Measurements from ENCODE around the gene RHBDD2.
A peak's percentile ranks its signal among the peaks of the same experiment; 100 is the strongest.
"Not testable (repeated sequence)": the region's sequence is repeated elsewhere in the genome, so short reads cannot be mapped to it uniquely, and the experiment has no call there.

RHBDD2 gene

DNA sequence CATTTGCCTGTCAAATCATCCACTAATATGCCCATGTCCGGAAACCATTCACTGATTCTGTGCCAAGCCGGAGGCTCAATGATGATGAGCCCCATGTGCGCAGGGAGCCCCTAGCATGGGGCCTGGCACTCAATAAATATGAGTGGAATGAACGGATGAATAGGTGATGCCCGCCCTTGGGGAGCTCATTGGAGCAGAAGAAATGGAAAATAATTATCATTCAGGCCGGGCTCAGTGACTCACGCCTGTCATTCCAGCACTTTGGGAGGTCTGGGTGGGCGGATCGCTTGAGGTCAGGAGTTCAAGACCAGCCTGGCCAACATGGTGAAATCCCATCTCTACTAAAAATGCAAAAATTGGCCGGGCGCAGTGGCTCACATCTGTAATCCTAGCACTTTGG, 11.0 kb downstream of the RHBDD2 start:
- no peak for DNase-seq

DNA sequence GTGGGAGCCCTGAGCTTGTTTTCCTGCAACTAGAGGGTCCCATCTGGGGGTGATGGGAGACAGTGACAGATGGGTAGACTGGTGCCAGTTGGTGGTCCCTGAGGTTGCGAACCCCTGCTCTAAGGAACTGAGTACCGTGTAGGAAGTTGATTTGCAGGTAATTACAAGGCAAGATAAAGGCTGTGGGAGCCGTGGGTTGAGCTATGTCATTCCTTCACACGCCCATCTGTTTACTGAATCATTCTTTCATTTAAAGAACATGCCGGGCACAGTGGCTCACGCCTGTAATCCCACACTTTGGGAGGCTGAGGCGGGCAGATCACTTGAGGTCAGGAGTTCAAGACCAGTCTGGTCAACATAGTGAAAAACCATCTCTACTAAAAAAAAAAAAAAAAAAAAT, 12.4 kb downstream of the RHBDD2 start:
- DNase-seq: not testable (repeated sequence)

- no peak for DNase-seq
Observed at GRCh38 chr7:75891815-75892411, 13.1 kb downstream of the RHBDD2 start.

- no peak for DNase-seq
Observed at GRCh38 chr7:75892634-75893272, 13.9 kb downstream of the RHBDD2 start.

- no peak for DNase-seq
Observed at GRCh38 chr7:75896803-75897327, 18.0 kb downstream of the RHBDD2 start.

GRCh38 chr7:75900617-75901315, 21.9 kb downstream of the RHBDD2 start:
- no peak for DNase-seq

DNA sequence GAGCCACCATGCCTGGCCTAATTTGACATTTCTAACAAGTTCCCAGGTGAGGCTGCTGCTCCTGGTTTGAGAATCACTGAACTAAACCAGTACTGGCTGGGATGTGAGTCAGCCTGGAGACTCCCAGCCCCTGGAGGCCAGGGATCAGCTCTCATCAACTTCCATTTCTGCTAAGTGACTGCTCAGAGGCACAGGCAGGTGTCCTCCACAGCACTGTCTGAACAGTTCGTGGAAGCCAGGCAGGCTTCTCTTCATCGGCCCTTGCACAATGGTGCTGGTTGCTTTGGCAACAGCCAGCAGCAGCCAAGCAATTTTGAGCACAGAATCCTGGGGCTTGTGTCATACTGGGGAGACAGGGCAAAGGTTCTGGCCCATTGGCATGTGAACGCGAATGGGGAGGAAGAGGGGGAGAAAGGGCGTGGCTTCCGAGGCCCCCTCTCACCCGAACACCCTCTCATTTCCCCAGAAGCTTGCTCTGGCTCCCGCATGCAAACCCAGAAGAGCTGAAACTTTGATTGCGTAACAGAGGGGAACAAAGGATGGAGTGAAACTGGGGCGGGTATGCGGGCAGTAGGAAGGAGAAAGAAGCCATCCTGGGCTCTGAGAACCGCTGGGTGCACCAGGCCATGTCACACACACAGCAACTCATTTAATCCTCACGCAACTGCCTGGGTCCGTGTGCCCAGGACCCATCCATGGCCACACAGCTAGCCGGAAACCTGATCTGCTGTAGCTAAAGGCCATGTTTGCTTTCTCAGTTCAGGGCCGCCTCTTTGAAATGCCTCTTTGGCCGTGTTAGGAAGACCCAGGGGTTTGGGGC, 27.2 kb downstream of the RHBDD2 start:
- peak; percentile 89 for DNase-seq

- DNase-seq: no peak
Observed at GRCh38 chr7:75906991-75907667, 28.3 kb downstream of the RHBDD2 start.

- DNase-seq: not testable (repeated sequence)
Observed at GRCh38 chr7:75907668-75908039, 28.8 kb downstream of the RHBDD2 start.

GRCh38 chr7:75909521-75910132, 30.8 kb downstream of the RHBDD2 start:
- DNase-seq: no peak

DNA sequence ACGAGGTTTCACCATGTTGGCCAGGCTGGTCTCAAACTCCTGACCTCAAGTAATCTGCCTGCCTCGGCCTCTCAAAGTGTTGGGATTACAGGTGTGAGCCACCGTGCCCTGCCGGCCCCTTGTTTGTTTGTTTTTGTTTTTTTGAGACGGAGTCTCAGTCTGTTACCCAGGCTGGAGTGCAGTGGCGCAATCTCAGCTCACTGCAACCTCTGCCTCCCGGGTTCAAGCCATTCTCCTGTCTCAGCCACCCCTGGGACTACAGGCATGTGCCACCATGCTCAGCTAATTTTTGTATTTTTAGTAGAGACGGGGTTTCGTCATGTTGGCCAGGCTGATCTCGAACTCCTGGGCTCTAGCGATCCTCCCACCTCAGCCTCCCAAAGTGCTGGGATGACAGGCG, 32.4 kb downstream of the RHBDD2 start:
- not testable (repeated sequence) for DNase-seq

- DNase-seq: no peak
Observed at GRCh38 chr7:75913437-75913836, 34.6 kb downstream of the RHBDD2 start.

DNA sequence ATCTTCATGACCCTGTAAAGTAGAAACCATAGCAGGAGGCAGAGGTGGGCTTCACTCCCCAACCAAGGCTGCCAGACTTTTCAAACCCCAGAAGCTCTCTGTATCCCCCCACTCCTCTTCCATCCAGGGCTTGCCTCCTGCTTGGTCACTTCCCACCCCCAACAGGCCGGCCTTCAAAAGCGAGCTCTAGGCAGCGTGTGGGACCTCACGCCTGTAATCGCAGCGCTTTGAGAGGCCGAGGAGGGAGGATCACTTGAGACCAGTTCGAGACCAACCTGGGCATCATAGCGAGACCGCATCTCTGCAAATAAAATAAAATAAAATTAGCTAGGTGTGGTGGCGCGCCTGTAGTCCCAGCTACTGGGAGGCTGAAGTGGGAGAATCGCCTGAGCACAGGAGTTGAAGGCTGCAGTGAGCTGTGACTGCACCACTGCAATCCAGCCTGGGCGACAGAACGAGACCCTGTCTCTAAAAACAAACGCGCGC, 35.4 kb downstream of the RHBDD2 start:
- no peak for DNase-seq

DNA sequence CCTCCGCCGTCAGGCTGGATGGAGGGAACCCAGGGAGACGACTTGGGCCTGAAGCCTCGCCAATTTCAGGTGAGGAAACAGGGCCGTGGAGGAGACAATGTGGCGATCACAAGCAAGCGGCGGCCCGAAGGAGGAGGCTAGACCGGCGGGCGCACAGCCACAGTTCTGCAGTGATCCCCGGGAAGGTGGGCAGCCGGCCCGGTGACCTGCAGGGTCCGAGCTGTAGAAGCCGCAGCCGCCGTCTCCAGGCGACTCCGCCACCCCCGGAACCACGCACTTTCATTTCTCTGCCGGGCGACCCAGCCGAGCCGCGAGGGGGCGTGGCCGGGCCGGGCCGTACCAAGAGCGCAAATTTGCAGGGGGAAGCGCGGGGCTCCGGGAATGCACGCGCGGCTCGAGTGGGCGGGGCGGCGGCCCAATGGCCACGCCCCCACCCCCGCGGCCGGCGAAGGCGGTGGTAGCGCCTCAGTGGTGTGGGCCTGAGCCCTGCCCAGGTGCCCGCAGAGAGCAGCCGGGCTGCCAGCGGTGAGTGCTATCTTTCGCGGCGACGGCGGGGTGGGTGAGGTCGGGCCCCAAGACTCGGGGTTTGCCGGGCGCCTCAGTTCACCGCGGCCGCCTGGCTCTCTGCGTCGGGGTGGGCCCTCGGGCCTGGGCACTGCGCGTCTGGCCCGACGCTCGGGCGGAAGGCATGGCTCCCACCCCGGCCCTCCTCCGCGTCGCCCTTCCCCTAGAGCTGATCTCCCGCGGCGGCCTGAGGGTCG, 36.0 kb downstream of the RHBDD2 start, which contains the start of gene POR:
Gene POR (plus strand): TSS at position 501 of the 761 bp plus-strand sequence. CDS start 38,847 bp downstream, outside the sequence.
- DNase-seq: peak; percentile 81

GRCh38 chr7:75915416-75916156, 36.8 kb downstream of the RHBDD2 start:
- DNase-seq: no peak

DNA sequence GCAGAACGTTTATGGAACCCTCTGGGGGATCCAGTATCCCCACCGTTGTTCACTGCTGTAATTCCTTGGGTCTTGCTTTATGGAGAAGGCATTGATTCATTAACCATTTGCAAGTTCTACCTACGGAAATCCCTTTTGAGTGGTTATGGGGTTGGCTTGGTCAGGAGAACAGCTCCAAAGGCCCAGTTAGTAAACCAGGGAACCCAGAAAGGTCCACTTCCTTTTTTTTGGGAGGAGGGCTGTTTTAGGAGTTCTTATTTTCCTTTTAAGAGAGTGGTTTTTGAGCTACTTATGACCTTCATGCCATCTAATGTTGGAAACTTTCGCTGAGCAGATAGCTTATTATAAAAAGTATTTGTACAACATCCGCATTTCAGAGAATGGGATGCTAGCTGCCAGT, 37.4 kb downstream of the RHBDD2 start:
- no peak for DNase-seq

DNA sequence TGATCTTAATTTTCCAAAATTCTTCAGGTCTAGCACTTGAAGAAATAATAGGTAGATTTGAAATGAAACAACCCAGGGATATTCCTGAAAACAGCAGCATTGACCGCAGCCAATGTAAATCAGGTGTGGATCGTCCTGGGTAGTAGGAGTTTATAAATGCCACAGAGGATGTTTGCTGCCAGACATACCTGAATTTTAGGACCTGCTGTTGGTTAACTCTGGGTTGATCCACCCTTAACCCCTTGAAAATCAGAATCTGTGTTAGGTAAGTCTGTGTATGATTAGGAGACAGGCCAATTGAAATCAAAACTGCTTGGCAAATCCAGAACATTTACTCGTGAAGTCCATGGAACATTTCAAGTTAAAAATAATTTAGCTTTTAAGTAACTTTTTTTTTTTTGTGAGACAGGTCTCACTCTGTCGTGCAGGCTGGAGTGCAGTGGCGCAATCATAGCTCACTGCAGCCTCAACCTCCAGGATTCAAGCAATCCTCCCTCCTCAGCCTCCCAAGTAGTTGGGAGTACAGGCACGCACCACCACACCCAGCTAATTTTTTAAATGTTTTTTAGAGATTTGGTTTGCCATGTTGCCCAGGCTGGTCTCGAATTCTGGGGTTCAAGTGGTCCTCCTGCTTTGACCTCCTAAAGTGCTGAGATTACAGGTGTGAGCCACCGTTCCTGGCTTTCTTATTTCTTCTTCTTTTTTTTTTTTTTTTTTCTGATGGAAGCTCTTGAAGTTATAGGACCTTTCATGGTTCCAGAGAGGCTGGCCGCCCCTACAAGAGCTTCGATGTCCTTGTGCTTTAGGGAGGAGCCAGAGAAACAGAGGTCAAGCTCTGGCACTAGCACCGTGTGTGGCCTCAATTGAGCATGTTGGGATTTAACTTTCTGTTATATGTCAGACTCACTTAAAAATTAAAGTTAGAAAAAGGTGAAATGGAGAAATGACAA, 38.1 kb downstream of the RHBDD2 start:
- no peak for DNase-seq

DNA sequence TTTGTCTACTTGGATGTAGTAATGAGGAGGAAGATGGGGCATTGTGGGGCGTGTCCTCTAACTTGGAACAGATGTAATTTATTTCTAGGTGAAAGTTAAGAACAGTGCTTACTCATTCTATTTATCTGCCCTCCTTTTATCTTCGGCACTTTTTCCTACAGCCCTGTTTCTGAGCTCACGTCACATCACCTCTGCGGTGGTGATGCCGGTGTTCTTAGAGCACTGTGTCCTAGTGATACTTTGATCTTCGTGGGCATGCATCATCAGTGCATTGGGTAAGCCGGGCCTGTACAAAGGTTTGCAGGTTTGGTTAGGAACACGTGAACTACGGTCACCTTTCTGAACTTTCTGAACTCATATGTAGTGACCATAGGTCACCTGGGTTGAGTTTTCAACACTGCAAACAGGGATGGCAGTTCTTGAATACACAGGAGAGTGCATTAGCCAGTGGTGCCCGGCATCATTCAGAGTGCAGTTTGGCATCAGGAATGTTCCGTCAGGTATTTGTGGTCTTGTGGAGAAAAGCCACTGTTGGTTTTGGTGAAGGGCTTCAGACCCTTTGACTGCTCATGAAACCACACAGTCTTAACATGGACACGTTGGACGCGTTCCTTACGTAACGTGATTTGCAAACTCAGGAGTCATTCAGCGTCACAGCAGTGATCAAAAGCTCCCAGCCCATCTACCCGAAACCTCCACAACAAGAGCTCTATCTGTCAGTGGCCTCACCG, 41.8 kb downstream of the RHBDD2 start:
- DNase-seq: no peak

Measured in GF-D8 (cell line).